H1 (cell line): ENCODE results near the gene ANKRD12.

Experiments
- CBX5 ChIP-seq: fragments of 300-800, 300-1000 bp; sonication (generic); IDR thresholded peaks from 2 replicates; pipeline ENCODE4 v1.7.1; 2016; ENCODE audit warnings: antibody characterized with exemption, low read length, low read depth
- EGR1 ChIP-seq: IDR thresholded peaks from 2 replicates; pipeline ENCODE4 v1.6.1; 2011; ENCODE audit warnings: low read depth, low read length, borderline replicate concordance
- EZH2 ChIP-seq: fragments of 200-600 bp; sonication (generic); IDR thresholded peaks from 2 replicates; pipeline ENCODE4 v1.7.1; 2012; ENCODE audit warnings: low read depth, mild to moderate bottlenecking, moderate library complexity, low read length, inconsistent platforms; ENCODE audit not compliant: severe bottlenecking
- PHF8 ChIP-seq: fragments of 200-600 bp; sonication (generic); conservative IDR thresholded peaks from 2 replicates; pipeline ENCODE4 v1.7.1; 2012; ENCODE audit warnings: low read depth, mild to moderate bottlenecking, inconsistent platforms, low read length, moderate library complexity
- POLR2A ChIP-seq, 2 experiments: IDR thresholded peaks; 1 replicate in 1 of 2; 2 replicates in 1 of 2; pipeline ENCODE4 v1.6.1; 2011; ENCODE audit warnings: low read depth in 2 of 2, low read length in 2 of 2, mild to moderate bottlenecking in 2 of 2; ENCODE audit errors: control extremely low read depth in 1 of 2
- POLR2AphosphoS5 ChIP-seq: IDR thresholded peaks from 2 replicates; pipeline ENCODE4 v1.6.1; 2011; ENCODE audit warnings: low read depth, low read length
- TF ChIP-seq, protein P1 (sequence below): IDR thresholded peaks from 2 replicates; pipeline ENCODE4 v1.6.1; 2012; ENCODE audit warnings: inconsistent platforms
- TF ChIP-seq, protein P2 (sequence below), 3 experiments: IDR thresholded peaks; 1 replicate in 2 of 3; 2 replicates in 1 of 3; pipeline versions ENCODE4 v1.5.1 to v1.6.1; 2011; ENCODE audit warnings: low read length in 3 of 3, mild to moderate bottlenecking in 3 of 3, inconsistent platforms in 2 of 3, low read depth in 1 of 3, moderate library complexity in 1 of 3; ENCODE audit not compliant: insufficient read depth in 1 of 3; ENCODE audit errors: control extremely low read depth in 1 of 3

GRCh38 chr18:9322744-9323143 lies 186.2 kb downstream of the ANKRD12 start:
- TF ChIP-seq POLR2AphosphoS5, result no peak
- TF ChIP-seq PHF8, result no peak
- TF ChIP-seq, protein P1, sequence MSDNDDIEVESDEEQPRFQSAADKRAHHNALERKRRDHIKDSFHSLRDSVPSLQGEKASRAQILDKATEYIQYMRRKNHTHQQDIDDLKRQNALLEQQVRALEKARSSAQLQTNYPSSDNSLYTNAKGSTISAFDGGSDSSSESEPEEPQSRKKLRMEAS, result no peak
- TF ChIP-seq, protein P2, sequence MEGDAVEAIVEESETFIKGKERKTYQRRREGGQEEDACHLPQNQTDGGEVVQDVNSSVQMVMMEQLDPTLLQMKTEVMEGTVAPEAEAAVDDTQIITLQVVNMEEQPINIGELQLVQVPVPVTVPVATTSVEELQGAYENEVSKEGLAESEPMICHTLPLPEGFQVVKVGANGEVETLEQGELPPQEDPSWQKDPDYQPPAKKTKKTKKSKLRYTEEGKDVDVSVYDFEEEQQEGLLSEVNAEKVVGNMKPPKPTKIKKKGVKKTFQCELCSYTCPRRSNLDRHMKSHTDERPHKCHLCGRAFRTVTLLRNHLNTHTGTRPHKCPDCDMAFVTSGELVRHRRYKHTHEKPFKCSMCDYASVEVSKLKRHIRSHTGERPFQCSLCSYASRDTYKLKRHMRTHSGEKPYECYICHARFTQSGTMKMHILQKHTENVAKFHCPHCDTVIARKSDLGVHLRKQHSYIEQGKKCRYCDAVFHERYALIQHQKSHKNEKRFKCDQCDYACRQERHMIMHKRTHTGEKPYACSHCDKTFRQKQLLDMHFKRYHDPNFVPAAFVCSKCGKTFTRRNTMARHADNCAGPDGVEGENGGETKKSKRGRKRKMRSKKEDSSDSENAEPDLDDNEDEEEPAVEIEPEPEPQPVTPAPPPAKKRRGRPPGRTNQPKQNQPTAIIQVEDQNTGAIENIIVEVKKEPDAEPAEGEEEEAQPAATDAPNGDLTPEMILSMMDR (IDR thresholded peaks at IDR 0.05; ENCODE audit: control extremely low read depth in 1 of 3, insufficient read depth in 1 of 3, low read depth in 1 of 3, low read length in 3 of 3), result no peak
- TF ChIP-seq CBX5, result no peak
- no peak for TF ChIP-seq POLR2A (IDR thresholded peaks at IDR 0.05; ENCODE audit: control extremely low read depth in 1 of 2, low read depth in 2 of 2, low read length in 2 of 2)
- no peak for TF ChIP-seq EGR1
- no peak for TF ChIP-seq EZH2
